ENCODE results near the gene LRMDA.

The LRMDA gene

DNA sequence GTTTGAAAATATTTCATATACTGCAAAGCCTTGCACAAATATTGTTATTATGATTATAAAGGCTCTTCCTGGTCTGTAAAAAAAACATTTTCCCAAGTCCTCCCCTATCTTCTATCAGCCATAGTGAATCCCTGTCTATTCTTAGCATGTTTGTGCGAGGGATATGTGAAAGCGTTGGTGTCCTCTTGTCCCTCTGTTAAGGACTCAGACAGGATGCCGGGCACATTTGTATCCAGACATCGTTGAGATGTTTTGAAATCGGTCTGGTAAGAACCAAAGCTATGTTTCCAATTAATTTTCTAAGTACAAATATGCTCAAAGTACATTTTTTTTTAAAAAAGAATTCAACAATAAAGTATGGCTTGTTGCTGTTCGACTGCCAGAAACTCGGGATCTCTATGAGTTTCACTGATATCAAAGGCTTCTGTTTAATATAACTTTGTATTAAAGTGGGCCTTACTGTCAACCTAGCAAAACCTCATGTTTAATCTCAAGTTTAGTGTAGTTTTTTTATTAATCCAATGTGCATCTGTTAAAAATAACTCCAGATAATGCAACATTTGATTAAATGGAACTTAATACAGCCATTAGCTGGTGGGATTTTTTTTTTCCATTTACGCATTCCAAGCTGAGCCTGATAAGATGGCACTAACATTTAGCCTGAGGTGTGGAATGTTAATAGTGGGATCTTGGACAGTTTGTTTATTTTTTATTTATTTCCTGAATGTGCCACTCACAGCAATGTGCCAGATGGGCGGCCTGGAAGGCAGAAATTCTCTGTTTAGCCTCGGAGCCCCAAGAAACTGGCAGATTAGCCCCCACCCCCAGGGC lies 754.3 kb downstream of the LRMDA start:
- Histone ChIP-seq H3K4me1 (ENCODE audit: control insufficient read depth, insufficient read depth, low read length) (no peaks in the 10 kb centered on the region; the same call in 1 of the 2 replicates), H3K36me3 (ENCODE audit: control insufficient read depth, insufficient read depth, low read length) (no peaks in the 10 kb centered on the region), H3K9me3 (ENCODE audit: control insufficient read depth, insufficient read depth, low read length) (no peaks in the 10 kb centered on the region), H3K27ac (ENCODE audit: low read depth, low read length) (no peak overlapping the region), H3K27me3 (ENCODE audit: control insufficient read depth, insufficient read depth, low read length) (no peaks in the 10 kb centered on the region), H3K9ac (ENCODE audit: low read depth, low read length) (no peak overlapping the region), H3K4me3 (ENCODE audit: low read depth, low read length) (no peak overlapping the region)

GRCh38 chr10:76188216-76188615 lies 756.8 kb downstream of the LRMDA start:
- Histone ChIP-seq H3K27me3 (ENCODE audit: control insufficient read depth, insufficient read depth, low read length) (no peaks in the 10 kb centered on the region), H3K4me3 (ENCODE audit: low read depth, low read length) (no peak overlapping the region)

DNA sequence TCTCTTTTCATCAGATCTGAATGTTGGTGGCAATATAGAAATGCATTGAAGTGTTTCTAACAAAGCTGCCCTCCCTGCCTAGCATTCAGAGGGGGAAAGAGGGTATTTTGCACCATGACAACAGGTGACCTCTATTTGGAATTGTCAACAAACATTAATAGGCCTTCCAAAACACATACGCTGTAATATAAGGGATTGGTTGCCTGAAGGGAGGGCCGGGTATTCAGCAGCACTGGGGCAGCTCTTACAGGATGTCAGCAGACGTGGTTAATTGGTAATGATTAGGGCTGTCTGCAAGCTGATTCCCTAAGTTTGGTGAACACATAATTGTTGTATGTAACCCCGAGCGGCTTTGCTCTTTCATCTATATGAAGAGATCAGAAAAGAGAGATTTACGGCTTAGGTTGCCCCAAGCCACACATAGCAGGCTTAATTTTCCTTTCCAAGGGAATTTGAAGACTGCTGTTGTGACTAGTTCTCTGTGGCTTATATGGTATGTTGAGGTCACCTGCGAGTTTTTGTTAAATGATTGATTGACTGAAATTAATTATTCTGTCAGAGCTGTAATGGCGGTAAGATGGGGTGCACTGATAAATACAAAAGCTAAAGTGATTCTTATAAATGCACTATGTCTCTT lies 759.3 kb downstream of the LRMDA start:
- Histone ChIP-seq H3K4me1 (ENCODE audit: control insufficient read depth, insufficient read depth, low read length) (peaks cover 9% of the 10 kb centered on the region), H3K27me3 (ENCODE audit: control insufficient read depth, insufficient read depth, low read length) (no peaks in the 10 kb centered on the region), H3K9me3 (ENCODE audit: control insufficient read depth, insufficient read depth, low read length) (no peaks in the 10 kb centered on the region), H3K9ac (ENCODE audit: low read depth, low read length) (no peak overlapping the region), H3K27ac (ENCODE audit: low read depth, low read length) (no peak overlapping the region), H3K4me3 (ENCODE audit: low read depth, low read length) (no peak overlapping the region), H3K36me3 (ENCODE audit: control insufficient read depth, insufficient read depth, low read length) (no peaks in the 10 kb centered on the region)

More at GRCh38 chr10:76188216-76188615, 756.8 kb downstream of the LRMDA start:
- H3K27ac ChIP-seq (ENCODE audit: low read depth, low read length) = no peak overlapping the region
- no peak overlapping the region for H3K9ac ChIP-seq (ENCODE audit: low read depth, low read length)
- no peaks in the 10 kb centered on the region for H3K36me3 ChIP-seq (ENCODE audit: control insufficient read depth, insufficient read depth, low read length)
- no peaks in the 10 kb centered on the region for H3K9me3 ChIP-seq (ENCODE audit: control insufficient read depth, insufficient read depth, low read length)
- H3K4me1 ChIP-seq (ENCODE audit: control insufficient read depth, insufficient read depth, low read length) = no peaks in the 10 kb centered on the region

- H3K9me3 ChIP-seq (ENCODE audit: control insufficient read depth, insufficient read depth, low read length) = no peaks in the 10 kb centered on the region
- H3K27ac ChIP-seq (ENCODE audit: low read depth, low read length) = no peak overlapping the region
- H3K36me3 ChIP-seq (ENCODE audit: control insufficient read depth, insufficient read depth, low read length) = no peaks in the 10 kb centered on the region
- peaks cover 15% of the 10 kb centered on the region for H3K4me1 ChIP-seq (ENCODE audit: control insufficient read depth, insufficient read depth, low read length)
- no peaks in the 10 kb centered on the region for H3K27me3 ChIP-seq (ENCODE audit: control insufficient read depth, insufficient read depth, low read length)
- no peak overlapping the region for H3K9ac ChIP-seq (ENCODE audit: low read depth, low read length)
- H3K4me3 ChIP-seq (ENCODE audit: low read depth, low read length) = no peak overlapping the region
Observed at GRCh38 chr10:76191336-76191735, 759.9 kb downstream of the LRMDA start.

DNA sequence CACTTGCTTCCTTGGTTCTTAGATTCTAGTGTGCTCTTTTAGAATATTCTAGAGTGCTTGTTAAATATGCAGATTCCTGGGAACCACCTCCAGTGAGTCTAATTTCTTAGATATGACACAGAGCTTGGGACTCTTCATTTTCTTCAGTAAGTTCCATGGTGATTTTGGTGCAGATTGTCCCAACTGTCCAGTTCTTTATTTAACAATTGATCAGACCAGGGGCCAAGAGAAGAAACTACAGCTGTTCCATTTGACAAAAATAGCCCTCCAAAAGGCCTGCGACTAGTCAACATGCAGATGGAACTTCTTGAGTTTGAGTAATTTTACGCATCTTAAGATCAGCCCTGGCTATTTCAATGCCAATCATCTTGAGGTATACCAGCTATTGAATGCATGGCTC lies 760.7 kb downstream of the LRMDA start:
- Histone ChIP-seq H3K4me3 (ENCODE audit: low read depth, low read length) (no peak overlapping the region), H3K4me1 (ENCODE audit: control insufficient read depth, insufficient read depth, low read length) (peaks cover 15% of the 10 kb centered on the region), H3K36me3 (ENCODE audit: control insufficient read depth, insufficient read depth, low read length) (no peaks in the 10 kb centered on the region), H3K9me3 (ENCODE audit: control insufficient read depth, insufficient read depth, low read length) (no peaks in the 10 kb centered on the region), H3K27me3 (ENCODE audit: control insufficient read depth, insufficient read depth, low read length) (no peaks in the 10 kb centered on the region), H3K27ac (ENCODE audit: low read depth, low read length) (no peak overlapping the region), H3K9ac (ENCODE audit: low read depth, low read length) (no peak overlapping the region)

GRCh38 chr10:76192694-76193320 lies 761.4 kb downstream of the LRMDA start:
- Histone ChIP-seq H3K27ac (ENCODE audit: low read depth, low read length) (no peak overlapping the region), H3K9ac (ENCODE audit: low read depth, low read length) (no peak overlapping the region), H3K9me3 (ENCODE audit: control insufficient read depth, insufficient read depth, low read length) (no peaks in the 10 kb centered on the region), H3K27me3 (ENCODE audit: control insufficient read depth, insufficient read depth, low read length) (no peaks in the 10 kb centered on the region), H3K4me1 (ENCODE audit: control insufficient read depth, insufficient read depth, low read length) (peaks cover 15% of the 10 kb centered on the region), H3K36me3 (ENCODE audit: control insufficient read depth, insufficient read depth, low read length) (no peaks in the 10 kb centered on the region), H3K4me3 (ENCODE audit: low read depth, low read length) (no peak overlapping the region)

- no peak overlapping the region for H3K27ac ChIP-seq (ENCODE audit: low read depth, low read length)
- H3K4me1 ChIP-seq (ENCODE audit: control insufficient read depth, insufficient read depth, low read length) = peaks cover 15% of the 10 kb centered on the region
- H3K9me3 ChIP-seq (ENCODE audit: control insufficient read depth, insufficient read depth, low read length) = no peaks in the 10 kb centered on the region
- no peak overlapping the region for H3K4me3 ChIP-seq (ENCODE audit: low read depth, low read length)
- no peaks in the 10 kb centered on the region for H3K27me3 ChIP-seq (ENCODE audit: control insufficient read depth, insufficient read depth, low read length)
- no peaks in the 10 kb centered on the region for H3K36me3 ChIP-seq (ENCODE audit: control insufficient read depth, insufficient read depth, low read length)
- no peak overlapping the region for H3K9ac ChIP-seq (ENCODE audit: low read depth, low read length)
Observed at GRCh38 chr10:76195654-76196390, 764.4 kb downstream of the LRMDA start.

DNA sequence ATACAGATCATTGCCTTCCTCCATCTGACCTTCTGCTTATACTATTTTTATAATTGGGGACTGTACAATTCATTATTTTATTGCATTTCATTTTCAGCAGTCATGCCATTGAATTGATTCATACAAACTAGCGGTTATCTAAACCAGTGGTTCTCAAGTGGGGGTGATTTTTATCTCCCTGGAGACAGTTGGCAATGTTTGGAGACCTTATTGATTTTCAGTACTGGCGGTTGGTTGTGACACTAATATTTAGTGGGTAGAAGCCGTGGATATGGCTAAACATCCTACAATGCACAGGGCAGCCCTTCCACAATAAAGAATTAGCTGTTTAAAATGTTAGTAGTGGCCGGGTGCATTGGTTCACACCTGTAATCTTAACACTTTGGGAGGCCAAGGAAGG lies 765.9 kb downstream of the LRMDA start:
- H3K4me1 ChIP-seq (ENCODE audit: control insufficient read depth, insufficient read depth, low read length) = peaks cover 15% of the 10 kb centered on the region
- no peak overlapping the region for H3K9ac ChIP-seq (ENCODE audit: low read depth, low read length)
- no peak overlapping the region for H3K27ac ChIP-seq (ENCODE audit: low read depth, low read length)
- no peaks in the 10 kb centered on the region for H3K9me3 ChIP-seq (ENCODE audit: control insufficient read depth, insufficient read depth, low read length)
- H3K36me3 ChIP-seq (ENCODE audit: control insufficient read depth, insufficient read depth, low read length) = no peaks in the 10 kb centered on the region
- no peaks in the 10 kb centered on the region for H3K27me3 ChIP-seq (ENCODE audit: control insufficient read depth, insufficient read depth, low read length)
- no peak overlapping the region for H3K4me3 ChIP-seq (ENCODE audit: low read depth, low read length)

DNA sequence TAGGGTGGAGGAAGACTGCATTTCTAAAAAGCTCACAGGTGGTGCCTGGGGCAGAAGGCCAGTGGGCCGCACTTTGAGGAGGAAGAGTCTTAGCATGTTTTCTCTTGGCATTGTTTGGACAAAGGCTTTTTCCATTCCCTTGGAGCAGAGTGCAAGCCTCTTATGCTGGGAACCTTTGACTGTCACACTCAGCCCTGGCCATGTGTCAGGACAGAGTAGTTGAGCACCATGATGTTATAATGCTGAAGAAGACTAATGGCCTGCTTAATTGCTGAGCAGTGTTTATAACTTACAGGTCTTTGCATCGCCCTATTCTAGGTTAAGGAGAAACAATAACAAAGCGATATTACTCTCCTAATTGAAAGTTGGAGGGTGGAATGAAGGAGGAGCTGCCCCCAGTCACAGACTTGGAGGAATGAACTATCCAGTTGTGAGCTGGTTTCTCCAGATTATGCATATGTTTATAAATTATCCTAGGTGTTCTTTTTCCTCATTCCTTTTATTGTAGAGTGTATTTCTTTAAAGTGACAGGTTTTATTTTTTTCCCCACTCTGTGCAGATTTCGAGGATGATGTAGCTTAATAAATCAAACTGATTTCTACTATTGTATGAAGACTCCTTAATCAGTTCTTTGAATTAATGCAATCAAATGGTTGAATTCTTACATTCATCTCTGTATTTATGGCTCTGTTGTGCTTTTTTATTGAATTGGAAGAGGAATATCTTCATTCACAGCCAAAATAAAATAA lies 767.0 kb downstream of the LRMDA start:
- no peaks in the 10 kb centered on the region for H3K9me3 ChIP-seq (ENCODE audit: control insufficient read depth, insufficient read depth, low read length)
- H3K9ac ChIP-seq (ENCODE audit: low read depth, low read length) = no peak overlapping the region
- no peaks in the 10 kb centered on the region for H3K36me3 ChIP-seq (ENCODE audit: control insufficient read depth, insufficient read depth, low read length)
- H3K27me3 ChIP-seq (ENCODE audit: control insufficient read depth, insufficient read depth, low read length) = no peaks in the 10 kb centered on the region
- peaks cover 15% of the 10 kb centered on the region for H3K4me1 ChIP-seq (ENCODE audit: control insufficient read depth, insufficient read depth, low read length)
- no peak overlapping the region for H3K4me3 ChIP-seq (ENCODE audit: low read depth, low read length)
- no peak overlapping the region for H3K27ac ChIP-seq (ENCODE audit: low read depth, low read length)

DNA sequence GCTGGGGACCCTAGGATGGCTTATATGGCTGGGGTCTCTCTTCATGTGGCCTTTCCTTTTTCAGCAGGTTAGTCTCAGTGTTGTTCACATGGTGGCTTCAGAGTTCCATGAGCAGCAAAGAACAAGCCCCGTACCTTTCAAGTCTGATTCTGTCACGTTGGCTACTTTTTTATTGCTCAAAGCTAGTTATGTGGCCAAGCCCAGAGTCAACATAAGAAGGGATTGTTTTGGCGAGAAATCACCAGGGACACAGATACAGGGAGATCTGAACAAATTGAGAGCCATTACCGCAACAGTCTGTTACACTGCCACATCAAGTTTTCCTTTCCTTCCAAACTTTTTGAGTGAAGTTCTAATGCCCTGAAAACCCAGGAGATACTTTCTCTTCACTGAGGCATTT lies 770.5 kb downstream of the LRMDA start:
- Histone ChIP-seq H3K9me3 (ENCODE audit: control insufficient read depth, insufficient read depth, low read length) (no peaks in the 10 kb centered on the region), H3K4me1 (ENCODE audit: control insufficient read depth, insufficient read depth, low read length) (no peaks in the 10 kb centered on the region), H3K4me3 (ENCODE audit: low read depth, low read length) (no peak overlapping the region), H3K9ac (ENCODE audit: low read depth, low read length) (no peak overlapping the region), H3K36me3 (ENCODE audit: control insufficient read depth, insufficient read depth, low read length) (no peaks in the 10 kb centered on the region), H3K27ac (ENCODE audit: low read depth, low read length) (no peak overlapping the region), H3K27me3 (ENCODE audit: control insufficient read depth, insufficient read depth, low read length) (no peaks in the 10 kb centered on the region)

Measured in HUES48 (cell line).